ENCODE measurements around the gene TIMM13. TPM values are rescaled to one million over a fixed set of nuclear protein-coding genes. Genes with fewer than 3 reads are reported as not detected.

The TIMM13 gene
- total RNA-seq, 4 donors from 2014 or later, result 46.2 to 65.7 (median 53.8) TPM

DNA sequence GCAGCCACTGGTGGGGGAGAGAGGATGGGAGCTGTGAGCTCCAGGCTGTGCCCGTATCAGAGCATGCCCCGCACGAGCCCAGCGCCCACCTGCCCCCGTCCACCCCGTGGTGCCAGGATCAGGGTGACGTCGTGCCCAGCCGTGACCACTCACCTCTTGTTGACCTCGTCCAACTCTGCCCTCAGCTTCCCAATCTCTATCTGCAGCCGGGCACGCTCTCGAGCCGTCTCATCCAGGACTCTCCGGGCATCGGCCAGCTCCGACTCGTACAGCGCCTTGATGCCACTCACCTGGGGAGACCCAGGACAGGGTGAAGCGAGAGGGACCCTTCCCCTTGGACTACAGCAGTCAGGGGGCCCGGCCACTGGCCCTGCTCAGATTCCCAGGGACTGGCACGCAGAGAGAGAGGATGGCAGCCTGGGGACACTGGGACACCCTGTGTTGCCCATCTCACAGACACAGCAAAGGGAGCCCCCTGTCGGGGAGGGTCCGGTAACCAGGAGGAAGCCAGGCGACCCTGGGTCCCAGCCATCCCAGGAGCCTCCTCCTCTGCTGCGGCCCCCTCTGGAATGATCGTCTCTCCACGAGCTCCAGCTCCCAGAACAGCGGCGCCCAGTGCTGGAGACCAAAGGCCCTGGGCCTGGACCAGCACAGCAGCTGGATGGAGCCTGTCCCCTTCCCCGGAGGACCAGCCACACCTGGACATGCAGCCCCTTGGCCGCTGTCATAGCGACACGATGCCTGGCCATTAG, 17.0 kb upstream of the TIMM13 start:
- WGBS, 2 donors, result 89 to 96% methylated on average over 14 to 17 of the region's 34 CpGs
- no peaks in the 10 kb centered on the region for H3K4me1 ChIP-seq
- H3K27me3 ChIP-seq, result no peaks in the 10 kb centered on the region
- TF ChIP-seq, protein P1, sequence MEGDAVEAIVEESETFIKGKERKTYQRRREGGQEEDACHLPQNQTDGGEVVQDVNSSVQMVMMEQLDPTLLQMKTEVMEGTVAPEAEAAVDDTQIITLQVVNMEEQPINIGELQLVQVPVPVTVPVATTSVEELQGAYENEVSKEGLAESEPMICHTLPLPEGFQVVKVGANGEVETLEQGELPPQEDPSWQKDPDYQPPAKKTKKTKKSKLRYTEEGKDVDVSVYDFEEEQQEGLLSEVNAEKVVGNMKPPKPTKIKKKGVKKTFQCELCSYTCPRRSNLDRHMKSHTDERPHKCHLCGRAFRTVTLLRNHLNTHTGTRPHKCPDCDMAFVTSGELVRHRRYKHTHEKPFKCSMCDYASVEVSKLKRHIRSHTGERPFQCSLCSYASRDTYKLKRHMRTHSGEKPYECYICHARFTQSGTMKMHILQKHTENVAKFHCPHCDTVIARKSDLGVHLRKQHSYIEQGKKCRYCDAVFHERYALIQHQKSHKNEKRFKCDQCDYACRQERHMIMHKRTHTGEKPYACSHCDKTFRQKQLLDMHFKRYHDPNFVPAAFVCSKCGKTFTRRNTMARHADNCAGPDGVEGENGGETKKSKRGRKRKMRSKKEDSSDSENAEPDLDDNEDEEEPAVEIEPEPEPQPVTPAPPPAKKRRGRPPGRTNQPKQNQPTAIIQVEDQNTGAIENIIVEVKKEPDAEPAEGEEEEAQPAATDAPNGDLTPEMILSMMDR (IDR thresholded peaks at IDR 0.05), result no peak
- no peak for TF ChIP-seq POLR2A (IDR thresholded peaks at IDR 0.05)
- no peaks in the 10 kb centered on the region for H3K9me3 ChIP-seq
- H3K4me3 ChIP-seq, result no peak overlapping the region
- H3K27ac ChIP-seq, result no peak overlapping the region
- H3K36me3 ChIP-seq, result peaks cover 6 to 72% (median 13%) of the 10 kb centered on the region in 3 donors
- no peak for DNase-seq
- intact Hi-C loops (cut with DNase I), result no loop called here

DNA sequence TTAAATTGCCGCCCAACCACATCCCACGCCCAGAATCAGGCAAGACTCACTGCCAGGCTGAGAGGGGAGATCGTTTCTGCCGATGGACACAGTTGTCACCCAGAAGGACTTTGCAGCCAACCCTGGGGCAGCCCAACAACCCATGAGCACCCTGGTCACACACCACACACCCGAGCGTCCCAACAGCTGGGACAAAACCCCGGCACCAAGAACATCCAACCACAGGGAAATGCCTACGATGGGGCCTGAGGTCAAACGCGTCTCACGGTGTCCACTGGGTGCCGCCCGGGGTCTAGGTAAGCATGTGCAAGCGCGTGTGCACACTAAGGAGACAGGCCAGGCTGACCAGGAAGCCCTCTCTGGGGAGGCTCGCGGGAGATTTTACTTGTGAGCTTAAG, 16.4 kb upstream of the TIMM13 start:
- no peaks in the 10 kb centered on the region for H3K27me3 ChIP-seq
- H3K4me1 ChIP-seq, result no peaks in the 10 kb centered on the region
- no peak overlapping the region for H3K27ac ChIP-seq
- intact Hi-C loops (cut with DNase I), result no loop called here
- DNase-seq, result no peak
- 86 to 94% methylated on average over 7 to 10 of the region's 17 CpGs for WGBS, 2 donors
- no peak overlapping the region for H3K4me3 ChIP-seq
- TF ChIP-seq, protein P1 (IDR thresholded peaks at IDR 0.05), result no peak
- no peak for TF ChIP-seq POLR2A (IDR thresholded peaks at IDR 0.05)
- peaks cover 6 to 71% (median 13%) of the 10 kb centered on the region in 3 donors for H3K36me3 ChIP-seq
- no peaks in the 10 kb centered on the region for H3K9me3 ChIP-seq

DNA sequence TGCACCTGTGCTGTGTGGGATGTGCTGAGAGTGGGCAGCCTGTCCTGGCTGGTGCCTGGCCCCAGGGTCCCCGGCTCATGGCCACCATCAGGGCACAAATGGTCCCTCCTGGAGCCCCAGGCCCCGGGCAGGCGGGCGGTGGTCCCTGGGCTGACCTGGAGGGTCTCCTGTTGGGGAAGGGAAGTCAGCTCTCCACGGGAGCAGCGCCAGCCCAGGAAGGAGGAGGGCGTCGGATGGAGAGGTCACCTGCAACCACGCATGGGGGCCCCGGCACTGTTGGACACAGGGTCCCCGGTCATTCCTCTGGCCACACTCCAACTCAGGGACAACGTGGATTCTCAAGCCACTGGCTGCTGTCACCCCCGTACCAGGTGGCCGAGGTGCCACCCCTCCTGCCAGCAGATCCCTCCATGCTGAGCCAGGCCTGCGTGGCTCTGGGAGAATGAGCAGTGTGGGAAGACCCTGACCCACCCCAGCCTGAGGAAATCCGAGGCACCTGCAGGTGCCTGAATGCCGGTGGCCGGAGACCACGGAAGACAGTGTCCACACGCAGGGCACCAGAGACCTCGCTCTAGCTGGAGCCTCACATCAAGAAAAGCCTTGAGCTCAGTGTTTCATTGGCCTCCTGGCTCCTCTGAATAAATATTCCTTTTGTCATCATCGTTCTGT, 15.9 kb upstream of the TIMM13 start:
- intact Hi-C loops (cut with DNase I), result no loop called here
- Histone ChIP-seq H3K27ac (no peak overlapping the region), H3K9me3 (no peaks in the 10 kb centered on the region), H3K4me3 (no peak overlapping the region), H3K4me1 (no peaks in the 10 kb centered on the region), H3K36me3 (peaks cover 6 to 71% (median 14%) of the 10 kb centered on the region in 3 donors), H3K27me3 (no peaks in the 10 kb centered on the region)
- no peak for TF ChIP-seq POLR2A (IDR thresholded peaks at IDR 0.05)
- DNase-seq, result no peak
- WGBS, 2 donors, result 90 to 95% methylated on average over 4 to 6 of the region's 22 CpGs

DNA sequence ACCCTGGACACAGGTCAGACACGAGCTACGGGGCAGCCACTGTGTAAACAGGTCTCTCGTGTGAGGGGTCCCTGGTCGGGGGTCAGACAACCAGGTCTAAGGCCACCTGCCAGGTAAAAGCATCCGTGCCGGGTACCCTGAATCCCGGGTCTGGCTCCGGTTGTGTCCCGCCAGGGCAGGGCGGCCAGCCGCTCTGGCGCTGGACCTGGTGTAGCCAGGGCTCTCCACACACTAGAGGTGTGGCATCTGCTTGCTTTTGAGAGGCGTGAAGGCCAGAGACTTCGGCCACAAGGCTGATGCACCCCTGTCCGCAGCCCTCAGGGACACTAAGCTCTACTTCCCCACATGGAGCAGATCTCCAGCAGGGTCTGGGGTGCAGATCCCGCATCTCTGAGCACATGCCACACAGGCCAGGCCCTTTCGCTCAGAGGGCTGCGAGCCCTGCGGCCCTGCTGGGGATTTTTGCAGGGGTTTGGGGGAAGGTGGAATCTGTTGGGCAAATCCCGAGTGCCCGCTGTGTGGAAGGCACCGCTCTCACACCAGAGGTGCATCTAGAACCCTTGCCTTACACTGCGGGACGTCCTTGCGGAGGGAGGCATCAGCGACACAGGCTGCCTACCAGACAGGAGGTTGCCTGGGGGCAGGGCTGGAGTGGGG, 13.8 kb upstream of the TIMM13 start:
- peaks cover 6 to 84% (median 28%) of the 10 kb centered on the region in 3 donors for H3K36me3 ChIP-seq
- H3K27ac ChIP-seq, result no peak overlapping the region
- no peak for DNase-seq
- no peaks in the 10 kb centered on the region for H3K9me3 ChIP-seq
- WGBS, 2 donors, result 67 to 100% methylated on average over 3 of the region's 26 CpGs
- H3K27me3 ChIP-seq, result no peaks in the 10 kb centered on the region
- no peak overlapping the region for H3K4me3 ChIP-seq
- TF ChIP-seq, protein P1 (IDR thresholded peaks at IDR 0.05), result no peak
- no peak for TF ChIP-seq POLR2A (IDR thresholded peaks at IDR 0.05)
- intact Hi-C loops (cut with DNase I), result no loop called here
- H3K4me1 ChIP-seq, result no peaks in the 10 kb centered on the region

DNA sequence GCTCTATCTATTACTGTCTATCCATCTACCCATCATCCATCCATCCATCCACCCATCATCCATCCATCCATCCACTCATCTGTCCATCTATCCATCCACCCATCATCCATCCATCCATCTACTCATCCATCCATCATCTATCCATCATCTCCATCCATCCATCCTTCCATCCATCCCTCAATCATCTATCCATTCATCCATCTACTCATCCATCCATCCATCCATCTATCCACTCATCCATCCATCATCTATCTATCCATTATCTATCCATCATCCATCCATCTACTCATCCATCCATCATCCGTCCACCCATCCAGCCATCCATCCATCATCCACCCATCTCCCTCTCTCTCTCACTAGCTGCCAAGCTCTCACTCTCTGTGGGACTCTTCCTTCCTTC, 13.1 kb upstream of the TIMM13 start:
- intact Hi-C loops (cut with DNase I), result no loop called here

More for the DNA sequence above, 13.1 kb upstream of the TIMM13 start:
- Histone ChIP-seq H3K9me3 (no peaks in the 10 kb centered on the region), H3K4me3 (no peak overlapping the region), H3K27me3 (no peaks in the 10 kb centered on the region), H3K4me1 (no peaks in the 10 kb centered on the region), H3K27ac (no peak overlapping the region), H3K36me3 (peaks cover 7 to 91% (median 28%) of the 10 kb centered on the region in 3 donors)
- WGBS, 2 donors, result 94 to 97% methylated on average over 1 of the region's 1 CpG
- no peak for TF ChIP-seq POLR2A (IDR thresholded peaks at IDR 0.05)
- TF ChIP-seq, protein P1 (IDR thresholded peaks at IDR 0.05), result no peak
- DNase-seq, result no peak
